GM23338 (cell line): Measurements from ENCODE around the gene VMP1. TPM values are rescaled to one million over a fixed set of nuclear protein-coding genes. Genes with fewer than 3 reads are reported as not detected.

Source experiments
- ATAC-seq: fragments of 200-7000 bp; cut with Tn5 transposase; 3 replicates; pipeline ENCODE4 v1.9.1; 2020
- DNase-seq: peaks from one replicate; pipeline ENCODE4 v3.0.0-alpha.2; 2015; ENCODE audit warnings: low spot score
- H2AFZ ChIP-seq: fragments of 200-600 bp; sonication (generic); 2 replicates; pipeline ENCODE4 v1.8.0; 2016; ENCODE audit warnings: antibody characterized with exemption, mild to moderate bottlenecking, moderate library complexity
- H3F3A ChIP-seq: fragments of 200-600 bp; sonication (generic); replicated peaks from 2 replicates; pipeline ENCODE4 v1.8.0; 2017; ENCODE audit warnings: antibody characterized with exemption, mixed run types, low read depth
- H3K27ac ChIP-seq: fragments of 200-600 bp; sonication (generic); 2 replicates; pipeline ENCODE4 v1.6.1; 2016; ENCODE audit warnings: low read depth
- H3K27me3 ChIP-seq: fragments of 200-600 bp; sonication (generic); 2 replicates; pipeline ENCODE4 v1.8.0; 2016; ENCODE audit warnings: mild to moderate bottlenecking, mixed run types, moderate library complexity; ENCODE audit not compliant: insufficient read depth
- H3K36me3 ChIP-seq: fragments of 200-600 bp; sonication (generic); 2 replicates; pipeline ENCODE4 v1.8.0; 2016; ENCODE audit warnings: mild to moderate bottlenecking; ENCODE audit not compliant: insufficient read depth
- H3K4me1 ChIP-seq: fragments of 200-600 bp; sonication (generic); 2 replicates; pipeline ENCODE4 v1.8.0; 2016; ENCODE audit warnings: mild to moderate bottlenecking, moderate library complexity; ENCODE audit not compliant: insufficient read depth
- H3K4me2 ChIP-seq: fragments of 200-600 bp; sonication (generic); 2 replicates; pipeline ENCODE4 v1.7.1; 2017; ENCODE audit warnings: mixed run types
- H3K4me3 ChIP-seq: fragments of 200-600 bp; sonication (generic); 2 replicates; pipeline ENCODE4 v1.6.1; 2016; ENCODE audit warnings: mixed run types
- H3K79me2 ChIP-seq: fragments of 200-600 bp; sonication (generic); replicated peaks from 2 replicates; pipeline ENCODE4 v1.8.0; 2017; ENCODE audit warnings: mild to moderate bottlenecking; ENCODE audit not compliant: insufficient read depth
- H3K9me2 ChIP-seq: fragments of 200-600 bp; sonication (generic); 2 replicates; pipeline ENCODE4 v1.8.0; 2017; ENCODE audit not compliant: insufficient read depth
- H4K20me1 ChIP-seq: fragments of 200-600 bp; sonication (generic); replicated peaks from 2 replicates; pipeline ENCODE4 v1.8.0; 2017; ENCODE audit warnings: mild to moderate bottlenecking; ENCODE audit not compliant: insufficient read depth
- H3K27ac Mint-ChIP-seq: 2 replicates; pipeline ENCODE4 v1.8.0; 2020; ENCODE audit warnings: inconsistent platforms, mild to moderate bottlenecking, moderate library complexity, mixed read lengths
- H3K27me3 Mint-ChIP-seq: 3 replicates; pipeline ENCODE4 v1.8.0; 2022; ENCODE audit warnings: low read depth, mild to moderate bottlenecking, moderate library complexity, mixed read lengths, inconsistent platforms; ENCODE audit not compliant: insufficient read depth, poor library complexity
- H3K36me3 Mint-ChIP-seq: 3 replicates; pipeline ENCODE4 v1.8.0; 2021; ENCODE audit warnings: low read depth, mild to moderate bottlenecking, inconsistent platforms, moderate library complexity, mixed read lengths
- H3K4me1 Mint-ChIP-seq: 3 replicates; pipeline ENCODE4 v1.8.0; 2020; ENCODE audit warnings: mild to moderate bottlenecking, inconsistent platforms, mixed read lengths
- H3K4me3 Mint-ChIP-seq: 3 replicates; pipeline ENCODE4 v1.8.0; 2021; ENCODE audit warnings: moderate library complexity, mild to moderate bottlenecking, inconsistent platforms, mixed read lengths
- H3K9me3 Mint-ChIP-seq: 3 replicates; pipeline ENCODE4 v1.8.0; 2020; ENCODE audit warnings: moderate library complexity, mild to moderate bottlenecking, inconsistent platforms, mixed read lengths
- EZH2phosphoT487 ChIP-seq: fragments of 200-600 bp; sonication (generic); IDR thresholded peaks from one replicate; pipeline ENCODE4 v1.8.1; 2018; ENCODE audit warnings: antibody characterized with exemption; ENCODE audit not compliant: unreplicated experiment
- JUNB ChIP-seq: IDR thresholded peaks from one replicate; pipeline ENCODE4 v1.6.1; 2016; ENCODE audit warnings: antibody characterized with exemption; ENCODE audit not compliant: unreplicated experiment
- NANOG ChIP-seq: IDR thresholded peaks from 2 replicates; pipeline ENCODE4 v1.6.1; 2016; ENCODE audit warnings: antibody characterized with exemption, borderline replicate concordance
- POLR2AphosphoS5 ChIP-seq: IDR thresholded peaks from 2 replicates; pipeline ENCODE4 v1.6.1; 2016; ENCODE audit warnings: antibody characterized with exemption, low read depth
- ZNF331 ChIP-seq: fragments of 250-450 bp; sonication (Bioruptor Pico); IDR thresholded peaks from 2 replicates; pipeline ENCODE4 v1.5.0; 2020; ENCODE audit warnings: low read depth, mild to moderate bottlenecking, moderate library complexity
- polyA plus RNA-seq: library from polyadenylated mRNA; unstranded; fragments of >200 nt; fragmentation: Nextera tagmentation; extraction: Ambion mirVana; gene quantifications from 2 replicates; pipeline ENCODE4 v1.2.1, GENCODE V29; 2016
- total RNA-seq: library from RNA; depleted of rRNA; stranded (reverse); fragments of >200 nt; shearing (Covaris generic); gene quantifications from 2 replicates; pipeline ENCODE4 v1.2.3, GENCODE V29; 2014
- TF ChIP-seq, protein P1 (sequence below): IDR thresholded peaks from 2 replicates; pipeline ENCODE4 v1.6.1; 2016; ENCODE audit warnings: antibody characterized with exemption
- TF ChIP-seq, protein P2 (sequence below): IDR thresholded peaks from one replicate; pipeline ENCODE4 v1.6.1; 2018; ENCODE audit warnings: antibody characterized with exemption; ENCODE audit not compliant: unreplicated experiment

Gene VMP1
- total and polyA plus RNA-seq, 2 experiments from 2014 or later, result 70.1 to 112 TPM

- peaks cover 3% of the 10 kb centered on the region; the same call in 1 of the 3 replicates for H3K36me3 Mint-ChIP-seq
- peaks cover 5% of the 10 kb centered on the region; the same call in 1 of the 2 replicates for H3K36me3 ChIP-seq
- TF ChIP-seq JUNB, result no peak
- TF ChIP-seq EZH2phosphoT487, result no peak
- TF ChIP-seq NANOG, result no peak
- TF ChIP-seq ZNF331 (CRISPR knock-in tag), result no peak
- TF ChIP-seq POLR2AphosphoS5, result no peak
- TF ChIP-seq, protein P1, sequence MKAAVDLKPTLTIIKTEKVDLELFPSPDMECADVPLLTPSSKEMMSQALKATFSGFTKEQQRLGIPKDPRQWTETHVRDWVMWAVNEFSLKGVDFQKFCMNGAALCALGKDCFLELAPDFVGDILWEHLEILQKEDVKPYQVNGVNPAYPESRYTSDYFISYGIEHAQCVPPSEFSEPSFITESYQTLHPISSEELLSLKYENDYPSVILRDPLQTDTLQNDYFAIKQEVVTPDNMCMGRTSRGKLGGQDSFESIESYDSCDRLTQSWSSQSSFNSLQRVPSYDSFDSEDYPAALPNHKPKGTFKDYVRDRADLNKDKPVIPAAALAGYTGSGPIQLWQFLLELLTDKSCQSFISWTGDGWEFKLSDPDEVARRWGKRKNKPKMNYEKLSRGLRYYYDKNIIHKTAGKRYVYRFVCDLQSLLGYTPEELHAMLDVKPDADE, result no peak
- TF ChIP-seq, protein P2, sequence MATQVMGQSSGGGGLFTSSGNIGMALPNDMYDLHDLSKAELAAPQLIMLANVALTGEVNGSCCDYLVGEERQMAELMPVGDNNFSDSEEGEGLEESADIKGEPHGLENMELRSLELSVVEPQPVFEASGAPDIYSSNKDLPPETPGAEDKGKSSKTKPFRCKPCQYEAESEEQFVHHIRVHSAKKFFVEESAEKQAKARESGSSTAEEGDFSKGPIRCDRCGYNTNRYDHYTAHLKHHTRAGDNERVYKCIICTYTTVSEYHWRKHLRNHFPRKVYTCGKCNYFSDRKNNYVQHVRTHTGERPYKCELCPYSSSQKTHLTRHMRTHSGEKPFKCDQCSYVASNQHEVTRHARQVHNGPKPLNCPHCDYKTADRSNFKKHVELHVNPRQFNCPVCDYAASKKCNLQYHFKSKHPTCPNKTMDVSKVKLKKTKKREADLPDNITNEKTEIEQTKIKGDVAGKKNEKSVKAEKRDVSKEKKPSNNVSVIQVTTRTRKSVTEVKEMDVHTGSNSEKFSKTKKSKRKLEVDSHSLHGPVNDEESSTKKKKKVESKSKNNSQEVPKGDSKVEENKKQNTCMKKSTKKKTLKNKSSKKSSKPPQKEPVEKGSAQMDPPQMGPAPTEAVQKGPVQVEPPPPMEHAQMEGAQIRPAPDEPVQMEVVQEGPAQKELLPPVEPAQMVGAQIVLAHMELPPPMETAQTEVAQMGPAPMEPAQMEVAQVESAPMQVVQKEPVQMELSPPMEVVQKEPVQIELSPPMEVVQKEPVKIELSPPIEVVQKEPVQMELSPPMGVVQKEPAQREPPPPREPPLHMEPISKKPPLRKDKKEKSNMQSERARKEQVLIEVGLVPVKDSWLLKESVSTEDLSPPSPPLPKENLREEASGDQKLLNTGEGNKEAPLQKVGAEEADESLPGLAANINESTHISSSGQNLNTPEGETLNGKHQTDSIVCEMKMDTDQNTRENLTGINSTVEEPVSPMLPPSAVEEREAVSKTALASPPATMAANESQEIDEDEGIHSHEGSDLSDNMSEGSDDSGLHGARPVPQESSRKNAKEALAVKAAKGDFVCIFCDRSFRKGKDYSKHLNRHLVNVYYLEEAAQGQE, result no peak
Measured at GRCh38 chr17:59733697-59734096, 26.2 kb downstream of the VMP1 start.

GRCh38 chr17:59734226-59734625, 26.8 kb downstream of the VMP1 start:
- no peak overlapping the region for H3K27ac Mint-ChIP-seq
- no peaks in the 10 kb centered on the region for H3K4me1 Mint-ChIP-seq
- Histone ChIP-seq H3K27ac (no peak overlapping the region), H4K20me1 (0 out of 2 replicates have a peak, but pooled peaks cover 3% of the 10 kb centered on the region), H3K36me3 (peaks cover 5% of the 10 kb centered on the region; the same call in 1 of the 2 replicates), H3F3A (no peaks in the 10 kb centered on the region), H3K4me2 (no peak overlapping the region), H3K9me2 (no peaks in the 10 kb centered on the region), H3K4me1 (no peaks in the 10 kb centered on the region), H3K27me3 (no peaks in the 10 kb centered on the region), H3K79me2 (peaks cover 10% of the 10 kb centered on the region; the same call in 1 of the 2 replicates), H3K4me3 (no peak overlapping the region), H2AFZ (no peak overlapping the region)
- no peak for DNase-seq
- H3K27me3 Mint-ChIP-seq, result no peaks in the 10 kb centered on the region
- H3K36me3 Mint-ChIP-seq, result peaks cover 4% of the 10 kb centered on the region; the same call in 2 of the 3 replicates
- ATAC-seq, result no peak
- H3K4me3 Mint-ChIP-seq, result no peak overlapping the region
- no peaks in the 10 kb centered on the region for H3K9me3 Mint-ChIP-seq
- TF ChIP-seq, protein P2, result no peak

More at GRCh38 chr17:59733697-59734096, 26.2 kb downstream of the VMP1 start:
- no peak for ATAC-seq
- H3K27ac ChIP-seq, result no peak overlapping the region
- Mint-ChIP-seq H3K27ac (no peak overlapping the region), H3K27me3 (no peaks in the 10 kb centered on the region), H3K4me1 (no peaks in the 10 kb centered on the region), H3K4me3 (no peak overlapping the region), H3K9me3 (no peaks in the 10 kb centered on the region)
- H3K4me1 ChIP-seq, result no peaks in the 10 kb centered on the region
- 0 out of 2 replicates have a peak, but pooled peaks cover 3% of the 10 kb centered on the region for H4K20me1 ChIP-seq
- no peak overlapping the region for H3K4me2 ChIP-seq
- DNase-seq, result no peak
- peaks cover 13% of the 10 kb centered on the region for H3K79me2 ChIP-seq
- H3F3A ChIP-seq, result no peaks in the 10 kb centered on the region
- no peak overlapping the region for H3K4me3 ChIP-seq
- H3K9me2 ChIP-seq, result no peaks in the 10 kb centered on the region
- no peak overlapping the region for H2AFZ ChIP-seq
- no peaks in the 10 kb centered on the region for H3K27me3 ChIP-seq
